SK-N-SH (cell line): Measurements from ENCODE around the gene HINT3.

Experiments
- CHD2 ChIP-seq: fragments of 150-350 bp; IDR thresholded peaks from 2 replicates; pipeline ENCODE4 v1.6.1; 2018; ENCODE audit warnings: low read length; ENCODE audit not compliant: partially characterized antibody
- CTCF ChIP-seq: fragments of 200-600 bp; sonication (generic); IDR thresholded peaks from 2 replicates; pipeline ENCODE4 v1.6.1; 2017; ENCODE audit warnings: antibody characterized with exemption, mild to moderate bottlenecking, moderate library complexity
- EP300 ChIP-seq, 2 experiments: IDR thresholded peaks; 2 replicates each; pipeline versions ENCODE4 v1.4.0 to v1.6.1; 2012; ENCODE audit warnings: borderline replicate concordance in 1 of 2, low read depth in 1 of 2, low read length in 1 of 2
- GABPA ChIP-seq: IDR thresholded peaks from 2 replicates; pipeline ENCODE4 v1.4.0; 2012; ENCODE audit warnings: low read depth, mild to moderate bottlenecking
- MAX ChIP-seq: IDR thresholded peaks from 2 replicates; pipeline ENCODE4 v1.4.0; 2012; ENCODE audit warnings: low read depth
- MEF2A ChIP-seq: IDR thresholded peaks from 2 replicates; pipeline ENCODE4 v1.4.0; 2012; ENCODE audit warnings: low read depth, borderline replicate concordance
- MXI1 ChIP-seq: IDR thresholded peaks from 2 replicates; pipeline ENCODE4 v1.6.1; 2012; ENCODE audit warnings: mild to moderate bottlenecking, low read depth, low read length, improper control_type of control experiment
- POLR2AphosphoS5 ChIP-seq: IDR thresholded peaks from 2 replicates; pipeline ENCODE4 v1.6.1; 2012; ENCODE audit warnings: low read depth, low read length
- RAD21 ChIP-seq: IDR thresholded peaks from 2 replicates; pipeline ENCODE4 v1.6.1; 2012; ENCODE audit warnings: mild to moderate bottlenecking, low read length
- SIN3A ChIP-seq: IDR thresholded peaks from 2 replicates; pipeline ENCODE4 v1.6.1; 2012; ENCODE audit warnings: low read depth, mild to moderate bottlenecking, low read length, moderate library complexity, borderline replicate concordance
- SMC3 ChIP-seq: IDR thresholded peaks from 2 replicates; pipeline ENCODE4 v1.6.1; 2012; ENCODE audit warnings: low read depth, low read length, improper control_type of control experiment
- USF1 ChIP-seq: IDR thresholded peaks from 2 replicates; pipeline ENCODE4 v1.4.0; 2012; ENCODE audit warnings: low read depth, borderline replicate concordance
- USF2 ChIP-seq: fragments of 150-350 bp; IDR thresholded peaks from 2 replicates; pipeline ENCODE4 v1.6.1; 2017; ENCODE audit warnings: antibody characterized with exemption, low read length, low read depth, borderline replicate concordance

GRCh38 chr6:125989631-125990030 is 33.1 kb downstream of the HINT3 start:
- TF ChIP-seq USF1 = no peak
- TF ChIP-seq CTCF = no peak
- no peak for TF ChIP-seq MAX
- TF ChIP-seq EP300 (IDR thresholded peaks at IDR 0.05; ENCODE audit: borderline replicate concordance in 1 of 2, low read depth in 1 of 2, low read length in 1 of 2) = no peak
- TF ChIP-seq CHD2 = no peak
- no peak for TF ChIP-seq SMC3
- no peak for TF ChIP-seq USF2
- no peak for TF ChIP-seq MXI1
- TF ChIP-seq POLR2AphosphoS5 = no peak
- no peak for TF ChIP-seq MEF2A
- no peak for TF ChIP-seq RAD21
- no peak for TF ChIP-seq GABPA
- TF ChIP-seq SIN3A = no peak
